Measurements from ENCODE around the gene USP33.
"Not testable (repeated sequence)": the region's sequence is repeated elsewhere in the genome, so short reads cannot be mapped to it uniquely, and the experiment has no call there.

USP33 gene

DNA sequence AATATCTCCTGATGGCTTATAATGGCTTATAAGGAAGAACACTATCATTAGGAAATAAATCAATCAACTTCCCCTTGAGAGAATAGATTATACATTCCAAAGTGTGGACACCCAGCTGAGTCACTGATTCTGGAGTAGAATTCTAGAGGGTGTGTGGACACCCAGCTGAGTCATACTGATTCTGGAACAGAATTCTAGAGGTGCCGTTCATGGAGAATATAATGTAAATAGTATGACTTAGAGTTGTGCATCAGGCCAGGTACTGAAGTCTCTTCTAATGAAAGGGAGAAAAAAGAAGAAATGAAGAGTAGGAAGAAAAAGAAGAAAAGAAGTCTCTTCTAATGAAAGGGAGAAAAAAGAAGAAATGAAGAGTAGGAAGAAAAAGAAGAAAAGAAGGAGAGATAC, 2.4 kb upstream of the USP33 start:
- ChIA-PET POLR2A (interaction anchor here (0.6 kb wide), 1 partner anchor 23 kb away, joined by 4 read pairs; no protein-coding TSS in a partner anchor), CTCF (no interaction called here)
- peaks cover 2 to 19% (median 13%) of the 10 kb centered on the region in 4 experiments for H3K4me1 ChIP-seq (ENCODE audit: control extremely low read depth in 1 of 4, control insufficient read depth in 4 of 4, insufficient read depth in 4 of 4, low read length in 3 of 4)
- no peak overlapping the region for H3K27ac ChIP-seq (ENCODE audit: insufficient read depth in 1 of 2, low read depth in 1 of 2, low read length in 2 of 2, poor library complexity in 1 of 2, severe bottlenecking in 2 of 2)
- H3K36me3 ChIP-seq (ENCODE audit: control insufficient read depth in 4 of 4, insufficient read depth in 4 of 4, low read length in 3 of 4) = no peaks in the 10 kb centered on the region
- WGBS (ENCODE audit: insufficient coverage) = 100% methylated on average over 1 of the region's 1 CpG
- peak in 2 of 3 donors; percentile 29 to 32 for DNase-seq
- no peak overlapping the region for H3K4me3 ChIP-seq (ENCODE audit: control insufficient read depth in 1 of 7, extremely low read depth in 1 of 7, insufficient read depth in 4 of 7, low read depth in 2 of 7, low read length in 6 of 7)
- H3K9me3 ChIP-seq (ENCODE audit: control extremely low read depth in 1 of 5, control insufficient read depth in 4 of 5, insufficient read depth in 2 of 5, low read depth in 1 of 5, low read length in 4 of 5) = no peaks in the 10 kb centered on the region
- H3K27me3 ChIP-seq (replicated peaks in 2 of 5; ENCODE audit: control insufficient read depth in 4 of 5, insufficient read depth in 5 of 5, low read length in 4 of 5) = no peaks in the 10 kb centered on the region

DNA sequence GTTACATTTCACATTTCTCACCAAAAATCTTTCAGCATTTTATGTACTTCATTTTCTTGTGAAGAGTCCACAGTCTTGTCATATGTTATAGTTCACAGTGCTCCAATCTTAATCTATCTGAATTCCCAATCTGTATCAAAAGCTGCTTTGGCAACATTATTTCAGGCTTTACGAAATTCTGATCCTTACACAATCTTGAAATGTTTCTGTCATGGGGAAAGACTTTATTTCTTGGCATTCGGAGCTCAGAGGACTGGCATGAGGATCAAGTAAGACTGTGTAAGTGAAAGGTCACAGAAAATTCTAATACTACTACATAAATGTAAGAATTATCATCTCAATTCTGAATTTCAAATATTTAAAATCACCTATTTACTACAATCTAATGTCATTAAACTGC, 2.0 kb downstream of the USP33 start:
- H3K4me1 ChIP-seq (ENCODE audit: control extremely low read depth in 1 of 4, control insufficient read depth in 4 of 4, insufficient read depth in 4 of 4, low read length in 3 of 4) = peaks cover 9 to 29% (median 19%) of the 10 kb centered on the region in 4 experiments
- H3K27me3 ChIP-seq (replicated peaks in 2 of 5; ENCODE audit: control insufficient read depth in 4 of 5, insufficient read depth in 5 of 5, low read length in 4 of 5) = no peaks in the 10 kb centered on the region
- H3K4me3 ChIP-seq (ENCODE audit: control insufficient read depth in 1 of 7, extremely low read depth in 1 of 7, insufficient read depth in 4 of 7, low read depth in 2 of 7, low read length in 6 of 7) = peak overlapping the region in 3 of 7 experiments; percentile 20 to 100 (median 89)
- H3K9me3 ChIP-seq (ENCODE audit: control extremely low read depth in 1 of 5, control insufficient read depth in 4 of 5, insufficient read depth in 2 of 5, low read depth in 1 of 5, low read length in 4 of 5) = no peaks in the 10 kb centered on the region
- ChIA-PET CTCF (interaction anchor here (1.2 to 1.5 kb wide), 2 partner anchors 22 to 42 kb away, joined by 3 to 4 read pairs; partner anchors contain the start of gene MIGA1), POLR2A (no interaction called here)
- no CpG with 5 or more reads among the region's 2 CpGs for WGBS (ENCODE audit: insufficient coverage)
- peak overlapping the region in 1 of 2 experiments; percentile 95 for H3K27ac ChIP-seq (ENCODE audit: insufficient read depth in 1 of 2, low read depth in 1 of 2, low read length in 2 of 2, poor library complexity in 1 of 2, severe bottlenecking in 2 of 2)
- no peaks in the 10 kb centered on the region for H3K36me3 ChIP-seq (ENCODE audit: control insufficient read depth in 4 of 4, insufficient read depth in 4 of 4, low read length in 3 of 4)
- DNase-seq = no peak

DNA sequence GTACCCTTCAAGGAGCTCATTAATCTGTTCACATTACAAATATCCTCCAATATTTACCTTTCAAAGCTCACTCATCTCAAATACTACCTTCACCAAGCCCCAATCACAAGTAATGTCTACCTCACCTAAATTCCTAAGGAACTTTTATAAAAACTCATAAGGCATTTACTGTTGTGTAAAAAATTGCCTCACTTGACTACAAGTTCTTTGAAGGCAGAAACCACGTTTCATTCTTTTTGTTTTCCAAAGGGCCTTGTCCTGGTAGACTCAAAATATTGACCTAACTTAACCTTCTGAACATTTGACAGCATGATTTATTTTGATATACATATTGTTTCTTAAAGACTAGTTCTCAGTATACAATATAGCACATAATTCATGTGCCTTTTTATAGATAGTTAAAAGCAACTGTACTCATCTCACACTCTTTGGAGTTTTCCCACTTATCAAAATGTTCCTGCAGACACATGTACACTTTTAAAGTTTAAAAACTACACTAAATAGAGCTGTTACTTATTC, 2.5 kb downstream of the USP33 start:
- peaks cover 9 to 29% (median 19%) of the 10 kb centered on the region in 4 experiments for H3K4me1 ChIP-seq (ENCODE audit: control extremely low read depth in 1 of 4, control insufficient read depth in 4 of 4, insufficient read depth in 4 of 4, low read length in 3 of 4)

DNA sequence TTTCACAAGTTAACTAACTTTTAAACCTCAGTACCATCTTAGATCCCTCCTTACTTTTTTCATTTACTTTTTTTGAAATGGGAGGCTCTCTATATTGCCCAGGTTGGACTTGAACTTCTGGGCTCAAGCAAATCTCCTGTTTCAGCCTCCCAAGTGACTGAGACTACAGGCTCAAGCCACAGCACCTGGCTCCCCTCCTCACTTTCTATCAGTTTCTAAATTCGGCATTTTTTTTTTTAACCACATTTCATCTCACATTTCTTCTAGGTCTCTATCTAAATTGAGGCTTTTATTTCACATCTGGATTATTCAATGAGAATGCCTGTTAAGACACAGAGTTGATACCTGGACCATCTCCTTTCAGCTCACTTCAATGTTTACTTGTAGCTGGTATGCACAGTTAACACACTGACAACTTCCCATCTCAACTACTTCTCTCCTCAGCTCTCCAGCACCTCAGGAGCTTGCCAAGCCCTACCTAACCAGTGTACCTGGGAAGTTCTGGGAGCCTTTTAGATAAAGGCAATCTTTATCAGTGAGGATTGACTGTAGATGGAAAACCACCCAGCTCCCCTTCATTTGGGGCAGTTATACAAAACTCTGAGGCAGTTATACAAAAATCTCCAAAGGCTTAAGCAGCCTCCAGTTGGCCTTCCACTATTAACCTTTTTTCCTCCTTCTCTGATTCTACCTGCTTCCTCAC, 3.4 kb downstream of the USP33 start:
- 89% methylated on average over 1 of the region's 1 CpG for WGBS (ENCODE audit: insufficient coverage)
- Histone ChIP-seq H3K4me1 (ENCODE audit: control extremely low read depth in 1 of 4, control insufficient read depth in 4 of 4, insufficient read depth in 4 of 4, low read length in 3 of 4) (peaks cover 9 to 30% (median 20%) of the 10 kb centered on the region in 4 experiments), H3K27ac (ENCODE audit: insufficient read depth in 1 of 2, low read depth in 1 of 2, low read length in 2 of 2, poor library complexity in 1 of 2, severe bottlenecking in 2 of 2) (no peak overlapping the region), H3K27me3 (replicated peaks in 2 of 5; ENCODE audit: control insufficient read depth in 4 of 5, insufficient read depth in 5 of 5, low read length in 4 of 5) (no peaks in the 10 kb centered on the region), H3K9me3 (ENCODE audit: control extremely low read depth in 1 of 5, control insufficient read depth in 4 of 5, insufficient read depth in 2 of 5, low read depth in 1 of 5, low read length in 4 of 5) (no peaks in the 10 kb centered on the region), H3K4me3 (ENCODE audit: control insufficient read depth in 1 of 7, extremely low read depth in 1 of 7, insufficient read depth in 4 of 7, low read depth in 2 of 7, low read length in 6 of 7) (no peak overlapping the region), H3K36me3 (ENCODE audit: control insufficient read depth in 4 of 4, insufficient read depth in 4 of 4, low read length in 3 of 4) (no peaks in the 10 kb centered on the region)
- no peak for DNase-seq
- CTCF ChIA-PET = interaction anchor here (1.5 kb wide), 1 partner anchor 41 kb away, joined by 3 read pairs; no protein-coding TSS in a partner anchor
- POLR2A ChIA-PET = interaction anchor here (0.6 kb wide), 1 partner anchor 214 kb away, joined by 4 read pairs; no protein-coding TSS in a partner anchor

More for the DNA sequence above, 2.5 kb downstream of the USP33 start:
- POLR2A ChIA-PET = no interaction called here
- H3K27ac ChIP-seq (ENCODE audit: insufficient read depth in 1 of 2, low read depth in 1 of 2, low read length in 2 of 2, poor library complexity in 1 of 2, severe bottlenecking in 2 of 2) = peak overlapping the region in 1 of 2 experiments; percentile 95
- H3K27me3 ChIP-seq (replicated peaks in 2 of 5; ENCODE audit: control insufficient read depth in 4 of 5, insufficient read depth in 5 of 5, low read length in 4 of 5) = no peaks in the 10 kb centered on the region
- no peaks in the 10 kb centered on the region for H3K9me3 ChIP-seq (ENCODE audit: control extremely low read depth in 1 of 5, control insufficient read depth in 4 of 5, insufficient read depth in 2 of 5, low read depth in 1 of 5, low read length in 4 of 5)
- CTCF ChIA-PET = interaction anchor here (1.5 kb wide), 1 partner anchor 42 kb away, joined by 3 read pairs; no protein-coding TSS in a partner anchor
- no peaks in the 10 kb centered on the region for H3K36me3 ChIP-seq (ENCODE audit: control insufficient read depth in 4 of 4, insufficient read depth in 4 of 4, low read length in 3 of 4)
- DNase-seq = no peak
- no CpG with 5 or more reads among the region's 1 CpG for whole genome bisulfite sequencing (ENCODE audit: insufficient coverage)
- no peak overlapping the region for H3K4me3 ChIP-seq (ENCODE audit: control insufficient read depth in 1 of 7, extremely low read depth in 1 of 7, insufficient read depth in 4 of 7, low read depth in 2 of 7, low read length in 6 of 7)

DNA sequence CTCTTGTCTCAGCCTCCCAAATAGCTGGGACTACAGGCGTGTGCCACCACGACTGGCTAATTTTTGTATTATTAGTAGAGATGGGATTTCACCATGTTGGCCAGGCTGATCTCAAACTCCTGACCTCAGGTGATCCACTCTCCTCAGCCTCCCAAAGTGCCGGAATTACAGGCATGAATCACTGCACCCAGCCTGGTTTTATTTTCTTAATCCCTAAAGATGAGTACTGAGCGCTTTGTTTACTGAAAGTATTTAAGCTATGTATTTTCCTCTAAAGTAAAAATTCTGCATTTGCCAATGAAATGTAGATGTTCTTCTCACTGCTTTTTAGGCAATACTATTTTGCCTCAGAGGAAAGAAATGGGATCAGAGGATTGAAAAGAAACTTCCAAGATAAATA, 10.2 kb downstream of the USP33 start:
- H3K4me1 ChIP-seq (ENCODE audit: control extremely low read depth in 1 of 4, control insufficient read depth in 4 of 4, insufficient read depth in 4 of 4, low read length in 3 of 4); CTCF ChIA-PET; H3K9me3 ChIP-seq (ENCODE audit: control extremely low read depth in 1 of 5, control insufficient read depth in 4 of 5, insufficient read depth in 2 of 5, low read depth in 1 of 5, low read length in 4 of 5); H3K27me3 ChIP-seq (replicated peaks in 2 of 5; ENCODE audit: control insufficient read depth in 4 of 5, insufficient read depth in 5 of 5, low read length in 4 of 5); H3K27ac ChIP-seq (ENCODE audit: insufficient read depth in 1 of 2, low read depth in 1 of 2, low read length in 2 of 2, poor library complexity in 1 of 2, severe bottlenecking in 2 of 2); H3K4me3 ChIP-seq (ENCODE audit: control insufficient read depth in 1 of 7, extremely low read depth in 1 of 7, insufficient read depth in 4 of 7, low read depth in 2 of 7, low read length in 6 of 7); POLR2A ChIA-PET; H3K36me3 ChIP-seq (ENCODE audit: control insufficient read depth in 4 of 4, insufficient read depth in 4 of 4, low read length in 3 of 4); DNase-seq: not testable (repeated sequence)
- WGBS (ENCODE audit: insufficient coverage) = 100% methylated on average over 2 of the region's 4 CpGs

DNA sequence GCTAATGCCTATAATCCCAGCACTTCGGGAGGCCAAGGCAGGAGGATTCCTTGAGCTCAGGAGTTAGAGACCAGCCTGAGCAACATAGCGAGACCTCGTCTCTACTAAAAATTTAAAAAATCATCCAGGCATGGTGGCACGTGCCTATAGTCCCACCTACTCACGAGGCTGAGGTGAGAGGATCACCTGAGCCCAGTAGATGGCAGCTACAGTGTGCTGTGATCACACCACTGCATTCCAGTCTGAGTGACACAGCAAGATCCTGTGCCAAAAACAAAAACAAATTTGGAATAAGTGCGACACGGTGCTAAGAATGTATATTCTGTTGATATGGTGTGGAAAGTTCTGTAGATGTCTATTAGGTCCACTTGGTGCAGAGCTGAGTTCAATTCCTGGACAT, 15.1 kb downstream of the USP33 start:
- Histone ChIP-seq H3K36me3 (ENCODE audit: control insufficient read depth in 4 of 4, insufficient read depth in 4 of 4, low read length in 3 of 4) (peaks cover 2 to 8% (median 3%) of the 10 kb centered on the region in 4 experiments), H3K27ac (ENCODE audit: insufficient read depth in 1 of 2, low read depth in 1 of 2, low read length in 2 of 2, poor library complexity in 1 of 2, severe bottlenecking in 2 of 2) (no peak overlapping the region), H3K9me3 (ENCODE audit: control extremely low read depth in 1 of 5, control insufficient read depth in 4 of 5, insufficient read depth in 2 of 5, low read depth in 1 of 5, low read length in 4 of 5) (no peaks in the 10 kb centered on the region), H3K4me3 (ENCODE audit: control insufficient read depth in 1 of 7, extremely low read depth in 1 of 7, insufficient read depth in 4 of 7, low read depth in 2 of 7, low read length in 6 of 7) (no peak overlapping the region), H3K27me3 (replicated peaks in 2 of 5; ENCODE audit: control insufficient read depth in 4 of 5, insufficient read depth in 5 of 5, low read length in 4 of 5) (no peaks in the 10 kb centered on the region), H3K4me1 (ENCODE audit: control extremely low read depth in 1 of 4, control insufficient read depth in 4 of 4, insufficient read depth in 4 of 4, low read length in 3 of 4) (no peaks in the 10 kb centered on the region)
- ChIA-PET POLR2A (interaction anchor here (0.6 kb wide), 1 partner anchor 525 kb away, joined by 3 read pairs; the partner anchor contains the start of gene PIGK), CTCF (interaction anchor here (1.7 kb wide), 1 partner anchor 14 kb away, joined by 3 read pairs; no protein-coding TSS in a partner anchor)
- WGBS (ENCODE audit: insufficient coverage) = 94% methylated on average over 7 of the region's 7 CpGs
- no peak for DNase-seq

DNA sequence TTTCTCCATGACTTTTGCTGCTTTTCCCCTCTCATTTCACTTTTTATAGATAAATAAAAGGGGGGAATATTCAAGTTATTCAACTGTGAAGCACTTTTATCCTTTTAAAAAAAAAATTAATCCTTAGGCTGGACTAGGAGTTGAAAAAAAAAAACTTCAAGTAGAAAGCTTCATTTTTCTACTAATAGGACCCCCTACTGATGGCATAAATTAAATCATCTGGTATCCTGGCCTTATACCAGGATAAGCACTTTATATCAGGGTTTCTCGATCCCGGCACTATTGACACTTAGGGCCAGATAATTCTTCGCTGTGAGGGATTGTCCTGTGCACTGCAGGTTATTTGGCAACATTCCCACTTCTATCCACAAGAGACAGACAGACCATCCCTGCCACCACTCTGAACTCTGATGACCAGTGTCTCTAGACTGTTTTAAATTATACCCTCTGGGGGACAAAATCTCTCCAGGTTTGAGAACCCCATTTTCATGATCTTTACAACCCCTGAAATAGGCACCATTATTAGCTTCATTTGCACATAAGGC, 17.6 kb downstream of the USP33 start:
- H3K36me3 ChIP-seq (ENCODE audit: control insufficient read depth in 4 of 4, insufficient read depth in 4 of 4, low read length in 3 of 4) = peaks cover 2 to 23% (median 7%) of the 10 kb centered on the region in 4 experiments
- POLR2A ChIA-PET = no interaction called here
- H3K27me3 ChIP-seq (replicated peaks in 2 of 5; ENCODE audit: control insufficient read depth in 4 of 5, insufficient read depth in 5 of 5, low read length in 4 of 5) = no peaks in the 10 kb centered on the region
- no peaks in the 10 kb centered on the region for H3K4me1 ChIP-seq (ENCODE audit: control extremely low read depth in 1 of 4, control insufficient read depth in 4 of 4, insufficient read depth in 4 of 4, low read length in 3 of 4)
- CTCF ChIA-PET = interaction anchor here (1.4 kb wide), 1 partner anchor 10 kb away, joined by 5 read pairs; no protein-coding TSS in a partner anchor
- H3K9me3 ChIP-seq (ENCODE audit: control extremely low read depth in 1 of 5, control insufficient read depth in 4 of 5, insufficient read depth in 2 of 5, low read depth in 1 of 5, low read length in 4 of 5) = no peaks in the 10 kb centered on the region
- DNase-seq = no peak
- WGBS (ENCODE audit: insufficient coverage) = 89% methylated on average over 3 of the region's 3 CpGs
- no peak overlapping the region for H3K4me3 ChIP-seq (ENCODE audit: control insufficient read depth in 1 of 7, extremely low read depth in 1 of 7, insufficient read depth in 4 of 7, low read depth in 2 of 7, low read length in 6 of 7)
- H3K27ac ChIP-seq (ENCODE audit: insufficient read depth in 1 of 2, low read depth in 1 of 2, low read length in 2 of 2, poor library complexity in 1 of 2, severe bottlenecking in 2 of 2) = no peak overlapping the region
